DMS 273 treated with DMSO at 0.1 percent for 48 hours (cell line): ENCODE measurements around the gene SEC61A1.

Experiments used
- DNase-seq: peaks from one replicate; lab custom pipeline; 2025; lab: John Stamatoyannopoulos, UW

SEC61A1 gene

GRCh38 chr3:128077665-128078064 is 25.4 kb downstream of the SEC61A1 start:
- DNase-seq: no peak

DNA sequence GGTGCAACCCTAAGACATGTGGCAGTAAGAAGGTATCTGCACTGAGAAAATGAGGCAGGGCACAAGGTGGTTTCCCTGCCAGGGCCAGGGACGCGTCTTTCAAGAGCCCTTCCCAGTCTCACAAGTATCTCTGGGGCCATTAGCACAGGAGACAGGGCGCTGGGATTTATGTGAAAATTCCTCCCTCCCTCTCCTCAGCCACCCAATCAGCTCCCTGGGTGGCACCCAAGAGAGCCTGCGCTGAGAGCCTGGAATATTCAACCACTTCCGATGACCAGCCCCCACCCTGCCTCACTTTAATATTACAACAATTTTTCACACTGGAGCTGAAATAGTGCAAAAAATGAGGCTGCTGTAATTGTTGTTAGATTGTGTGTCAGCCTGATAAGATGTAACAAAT is 26.1 kb downstream of the SEC61A1 start:
- no peak for DNase-seq

- no peak for DNase-seq
Measured at GRCh38 chr3:128078875-128079274, 26.6 kb downstream of the SEC61A1 start.

- no peak for DNase-seq
Measured at GRCh38 chr3:128079823-128080222, 27.6 kb downstream of the SEC61A1 start.

DNA sequence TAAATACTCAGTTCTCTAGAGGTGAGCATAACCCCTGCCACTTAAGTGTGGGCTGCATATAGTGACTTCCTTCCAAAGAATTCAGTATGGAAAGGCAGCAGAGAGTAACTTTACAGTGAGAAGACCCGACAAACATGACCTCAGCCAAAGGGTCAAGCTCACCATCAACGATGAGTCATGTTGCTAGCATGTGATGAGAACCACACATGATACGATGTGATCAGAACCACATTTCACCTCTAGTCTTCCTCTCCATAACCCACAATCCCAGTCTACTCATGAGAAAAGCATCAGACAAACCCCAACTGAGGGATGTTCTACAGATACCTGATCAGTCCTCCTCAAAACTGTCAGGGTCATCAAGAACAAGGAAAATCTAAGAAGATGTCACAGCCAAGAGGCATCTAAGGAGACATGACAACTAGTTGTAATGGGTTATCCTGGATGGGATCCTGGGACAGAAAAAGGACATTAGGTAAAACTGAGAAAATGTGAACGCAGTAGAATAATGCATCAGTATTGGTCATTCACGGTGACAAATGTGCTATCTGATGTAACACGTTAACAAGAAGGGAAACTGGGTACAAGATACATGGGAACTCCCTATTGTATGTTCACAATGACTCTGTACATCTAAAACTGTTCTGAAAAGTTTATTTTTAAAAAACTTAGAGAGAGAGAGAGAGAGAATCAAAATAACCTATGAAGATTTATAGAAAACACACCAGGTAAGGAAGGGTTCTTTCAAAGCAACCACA is 28.3 kb downstream of the SEC61A1 start:
- DNase-seq: no peak

- DNase-seq: no peak
Measured at GRCh38 chr3:128081226-128081625, 29.0 kb downstream of the SEC61A1 start.

GRCh38 chr3:128081846-128082245 is 29.6 kb downstream of the SEC61A1 start:
- no peak for DNase-seq

- DNase-seq: no peak
Measured at GRCh38 chr3:128082546-128082945, 30.3 kb downstream of the SEC61A1 start.

GRCh38 chr3:128083396-128083795 is 31.2 kb downstream of the SEC61A1 start:
- no peak for DNase-seq

GRCh38 chr3:128083980-128084674 is 31.9 kb downstream of the SEC61A1 start:
- peak; percentile 51 for DNase-seq

DNA sequence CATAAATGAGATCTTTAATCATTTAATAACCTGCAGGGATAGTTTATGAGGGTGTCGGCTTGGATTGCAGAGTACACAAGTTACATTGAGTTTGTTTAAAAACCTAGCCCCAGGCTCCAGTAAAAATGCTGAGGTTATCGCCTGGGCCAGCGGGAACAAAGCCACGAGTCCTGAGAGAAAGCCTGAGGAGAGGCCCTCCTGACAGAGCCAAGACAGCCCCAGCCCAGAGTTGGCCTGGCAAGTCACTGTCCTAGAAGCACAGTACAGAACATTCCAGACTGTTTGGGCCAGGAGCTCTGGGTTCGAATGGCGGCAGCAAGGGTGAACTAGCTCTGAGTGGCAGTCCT is 32.4 kb downstream of the SEC61A1 start:
- no peak for DNase-seq

- DNase-seq: no peak
Measured at GRCh38 chr3:128089135-128089534, 36.9 kb downstream of the SEC61A1 start.

DNA sequence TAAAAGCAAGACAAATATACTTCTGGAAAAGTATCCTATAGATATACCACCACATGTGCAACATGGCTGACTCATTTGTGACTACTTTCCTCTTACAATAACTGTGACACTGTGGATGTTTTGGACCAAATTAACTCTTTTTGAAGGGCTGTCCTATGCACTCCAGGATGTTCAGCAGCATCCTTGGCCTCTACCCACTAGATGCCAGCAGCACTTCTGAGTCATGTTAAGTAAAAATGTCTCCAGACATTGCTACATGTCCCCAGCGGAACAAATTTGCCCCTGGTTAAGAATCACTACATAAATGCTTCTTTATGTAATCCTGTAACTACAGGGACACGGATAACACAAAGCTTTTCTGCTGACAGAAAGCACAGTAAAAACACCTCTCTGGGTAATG is 39.3 kb downstream of the SEC61A1 start:
- DNase-seq: no peak

GRCh38 chr3:128094295-128095151 is 42.3 kb downstream of the SEC61A1 start:
- DNase-seq: no peak

DNA sequence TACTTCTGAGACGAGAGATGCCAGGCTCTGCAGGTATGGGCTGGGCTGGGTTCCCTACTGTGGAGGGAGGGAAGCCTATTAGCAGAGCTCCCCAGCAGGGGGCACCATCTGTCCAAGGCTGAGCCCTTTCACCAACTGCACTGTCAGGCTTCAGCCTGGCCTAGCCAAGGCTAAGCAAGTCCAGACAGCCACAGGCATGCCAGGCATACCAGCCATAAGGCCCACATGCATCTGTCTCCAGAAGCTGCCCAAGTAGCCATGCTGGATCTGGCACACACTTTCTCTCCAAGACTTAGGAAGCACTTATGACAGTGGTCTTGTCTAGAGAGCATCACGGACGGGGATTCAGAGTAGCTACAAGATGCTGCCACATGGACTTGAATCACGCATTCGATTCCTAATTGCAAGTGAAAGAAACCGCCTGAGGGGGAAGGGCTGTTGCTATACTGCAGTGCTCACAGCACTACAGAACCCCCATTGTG is 43.0 kb downstream of the SEC61A1 start:
- peak; percentile 87 for DNase-seq

DNA sequence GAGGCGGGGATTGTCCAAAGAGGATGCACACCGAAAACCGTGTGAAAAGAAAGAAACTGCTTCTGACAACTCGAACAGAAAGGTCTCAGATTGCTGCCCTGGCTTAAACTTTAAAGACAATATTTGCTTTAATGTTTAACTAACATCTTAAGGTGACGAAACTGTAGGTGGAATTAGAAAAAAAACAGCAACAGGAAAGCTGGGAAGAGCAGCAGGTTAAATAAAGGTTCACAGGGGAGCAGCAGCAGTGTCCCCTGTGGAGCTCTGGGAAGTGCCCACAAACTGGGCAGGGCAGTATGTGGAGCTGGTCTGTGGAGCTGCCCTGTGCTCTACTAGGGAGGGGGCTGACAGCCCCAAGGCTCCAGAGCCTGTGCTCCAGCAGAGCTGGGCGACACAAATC is 46.0 kb downstream of the SEC61A1 start:
- no peak for DNase-seq

DNA sequence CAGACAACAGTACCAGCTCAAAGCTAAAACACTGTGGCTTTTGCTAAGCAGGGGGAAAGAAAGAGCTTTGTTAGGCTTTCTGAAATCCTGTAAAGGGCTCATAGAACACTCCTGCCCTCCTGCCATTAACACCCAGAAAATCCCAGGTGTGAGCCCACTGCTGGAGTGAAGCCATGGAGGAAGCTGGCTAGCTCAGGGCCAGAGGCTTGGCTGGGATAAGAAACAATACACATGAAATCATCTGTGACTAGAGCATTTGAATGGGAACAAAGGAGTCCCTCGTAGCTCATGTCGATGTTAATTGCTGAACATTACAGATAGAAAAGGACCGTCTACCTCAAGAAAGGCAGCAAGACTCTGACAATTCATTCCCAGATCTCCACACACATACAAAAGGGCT is 47.9 kb downstream of the SEC61A1 start:
- DNase-seq: no peak

GRCh38 chr3:128100638-128101037 is 48.4 kb downstream of the SEC61A1 start:
- no peak for DNase-seq

DNA sequence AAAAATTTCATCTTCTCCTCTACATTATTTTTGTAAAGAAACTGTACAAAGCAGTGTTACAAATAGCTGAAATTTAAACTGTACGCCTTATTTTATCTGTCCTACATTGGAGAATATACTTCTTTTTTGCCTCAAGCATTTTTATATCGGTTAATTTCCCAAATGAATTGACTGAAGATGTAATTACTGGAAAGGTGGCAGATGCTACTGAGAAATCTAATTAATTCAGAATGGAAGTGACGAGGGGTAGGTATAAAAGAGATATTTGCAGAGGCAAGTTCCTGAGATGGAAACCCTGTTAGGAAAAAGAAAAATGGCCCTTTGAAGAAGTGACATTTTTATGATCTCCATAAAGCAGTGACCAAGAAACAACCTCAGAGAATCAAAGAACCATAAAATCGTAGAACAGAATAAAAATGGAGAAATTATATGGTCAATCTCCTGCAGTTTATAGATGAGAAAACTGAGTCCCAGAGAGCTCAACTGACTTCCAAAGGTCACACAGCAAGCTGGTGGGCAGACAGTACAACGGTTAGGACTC is 51.0 kb downstream of the SEC61A1 start:
- no peak for DNase-seq

- DNase-seq: no peak
Measured at GRCh38 chr3:128107834-128108233, 55.6 kb downstream of the SEC61A1 start.

DNA sequence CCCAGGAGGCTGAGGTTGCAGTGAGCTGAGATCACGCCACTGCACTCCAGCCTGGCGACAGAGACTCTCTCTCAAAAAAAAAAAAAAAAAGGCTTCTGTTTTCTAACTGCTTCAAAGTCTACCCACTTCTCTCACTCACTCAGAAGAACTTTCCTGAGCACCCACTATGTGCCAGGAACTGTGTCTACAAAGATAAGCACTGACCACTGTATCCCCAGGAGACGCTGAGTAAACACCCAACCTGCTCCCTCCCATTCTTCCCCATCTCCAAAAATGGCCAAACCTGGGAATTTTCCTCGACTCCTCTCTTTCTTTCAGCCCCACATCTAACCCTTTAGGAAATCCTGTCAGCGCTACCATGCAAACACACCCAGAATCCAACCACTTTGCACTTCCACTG is 58.9 kb downstream of the SEC61A1 start:
- no peak for DNase-seq

GRCh38 chr3:128112357-128112968 is 60.2 kb downstream of the SEC61A1 start:
- DNase-seq: no peak
